HepG2 (cell line): ENCODE measurements around the gene DGKG. TPM values are rescaled to one million over a fixed set of nuclear protein-coding genes. Genes with fewer than 3 reads are reported as not detected.

Source experiments
- ATF7 ChIP-seq, 2 experiments: fragments of 450-650 bp in 1 of 2; sonication (generic) in 1 of 2; formaldehyde crosslinking in 1 of 2; IDR thresholded peaks; 2 replicates each; pipeline versions ENCODE4 v1.4.0 to v1.6.1; 2016 to 2020; ENCODE audit warnings: antibody characterized with exemption in 1 of 2, mild to moderate bottlenecking in 1 of 2, missing genetic modification reagents in 1 of 2
- CTCF ChIP-seq: sonication (generic); formaldehyde crosslinking; IDR thresholded peaks from 2 replicates; pipeline ENCODE4 v1.5.0; 2020; ENCODE audit warnings: mild to moderate bottlenecking, missing genetic modification reagents, moderate library complexity
- DDIT3 ChIP-seq: sonication (generic); formaldehyde crosslinking; IDR thresholded peaks from 2 replicates; pipeline ENCODE4 v1.4.0; 2020; ENCODE audit warnings: mild to moderate bottlenecking, missing genetic modification reagents
- GPBP1L1 ChIP-seq: sonication (generic); formaldehyde crosslinking; IDR thresholded peaks from 2 replicates; pipeline ENCODE4 v1.5.0; 2020; ENCODE audit warnings: mild to moderate bottlenecking, missing genetic modification reagents
- GTF2F1 ChIP-seq: fragments of 150-350 bp; IDR thresholded peaks from 2 replicates; pipeline ENCODE4 v1.6.1; 2014; ENCODE audit warnings: low read length
- MTA3 ChIP-seq: sonication (generic); formaldehyde crosslinking; IDR thresholded peaks from 2 replicates; pipeline ENCODE4 v1.4.0; 2020; ENCODE audit warnings: missing genetic modification reagents
- NBN ChIP-seq: fragments of 450-650 bp; conservative IDR thresholded peaks from 2 replicates; pipeline ENCODE4 v1.6.1; 2017
- POLR2G ChIP-seq: fragments of 200-400 bp; formaldehyde crosslinking; IDR thresholded peaks from 2 replicates; pipeline ENCODE4 v1.6.1; 2018; ENCODE audit warnings: mild to moderate bottlenecking, low read depth, low read length, moderate library complexity
- RAD21 ChIP-seq: fragments of 450-650 bp; formaldehyde crosslinking; IDR thresholded peaks from 2 replicates; pipeline ENCODE4 v1.5.0; 2020; ENCODE audit warnings: mild to moderate bottlenecking
- RNF2 ChIP-seq: fragments of 450-650 bp; conservative IDR thresholded peaks from 2 replicates; pipeline ENCODE4 v1.6.1; 2016; ENCODE audit warnings: low read depth
- SOX6 ChIP-seq, 2 experiments: fragments of 450-650 bp in 1 of 2; sonication (generic) in 1 of 2; formaldehyde crosslinking in 1 of 2; IDR thresholded peaks; 2 replicates each; pipeline versions ENCODE4 v1.4.0 to v1.6.1; 2017 to 2020; ENCODE audit warnings: antibody characterized with exemption in 1 of 2, mild to moderate bottlenecking in 1 of 2, missing genetic modification reagents in 1 of 2
- THAP8 ChIP-seq: sonication (generic); formaldehyde crosslinking; IDR thresholded peaks from 2 replicates; pipeline ENCODE4 v1.5.1; 2020; ENCODE audit warnings: missing genetic modification reagents, mild to moderate bottlenecking, borderline replicate concordance
- ZNF124 ChIP-seq: sonication (generic); formaldehyde crosslinking; IDR thresholded peaks from 2 replicates; pipeline ENCODE4 v1.4.0; 2020; ENCODE audit warnings: missing genetic modification reagents
- ZNF264 ChIP-seq: sonication (generic); formaldehyde crosslinking; IDR thresholded peaks from 2 replicates; pipeline ENCODE4 v1.4.0; 2020; ENCODE audit warnings: missing genetic modification reagents
- ZNF615 ChIP-seq: sonication (generic); formaldehyde crosslinking; IDR thresholded peaks from 2 replicates; pipeline ENCODE4 v1.5.0; 2020; ENCODE audit warnings: mild to moderate bottlenecking, missing genetic modification reagents, borderline replicate concordance
- polyA plus RNA-seq, 8 experiments: library from polyadenylated mRNA; depleted of rRNA in 3 of 8; stranded (reverse) in 7 of 8; unstranded in 1 of 8; fragments of >200 nt; fragmentation: Illumina TruSeq in 4 of 8; extraction: Trizol in 4 of 8; gene quantifications; 2 replicates each; pipeline versions ENCODE4 v1.2.1 to v1.2.3, GENCODE V29; 2011 to 2016; ENCODE audit warnings: low read depth in 4 of 8, missing spikeins in 1 of 8, mixed read lengths in 1 of 8; ENCODE audit not compliant: insufficient read depth in 1 of 8
- total RNA-seq, 5 experiments: library from RNA; depleted of rRNA; stranded (reverse); fragments of >200 nt; fragmentation: Illumina TruSeq; extraction: Trizol; gene quantifications; 2 replicates each; pipeline ENCODE4 v1.2.3, GENCODE V29; 2016; ENCODE audit warnings: low read depth in 1 of 5
- TF ChIP-seq, protein P1 (sequence below): IDR thresholded peaks from 2 replicates; pipeline ENCODE4 v1.6.1; 2016; ENCODE audit warnings: mild to moderate bottlenecking
- TF ChIP-seq, protein P2 (sequence below): sonication (generic); formaldehyde crosslinking; IDR thresholded peaks from 2 replicates; pipeline ENCODE4 v1.5.1; 2020; ENCODE audit warnings: missing genetic modification reagents, mild to moderate bottlenecking, borderline replicate concordance
- TF ChIP-seq, protein P3 (sequence below): sonication (generic); formaldehyde crosslinking; IDR thresholded peaks from 2 replicates; pipeline ENCODE4 v1.4.0; 2020; ENCODE audit warnings: missing genetic modification reagents

The DGKG gene
- total and polyA plus RNA-seq, 2 of the 13 experiments (the other 11 are each of a cell fraction or from before 2014, with no cell fraction given): 3.8 to 6.2 TPM

GRCh38 chr3:186241910-186242821, 119.9 kb downstream of the DGKG start (continued):
- TF ChIP-seq THAP8 (CRISPR knock-in tag) (no peak; the same call in 1 of the 2 replicates), SOX6 (IDR thresholded peaks at IDR 0.05) (no peak), SOX6 (CRISPR knock-in tag; IDR thresholded peaks at IDR 0.05) (no peak), POLR2G (no peak; the same call in 1 of the 2 replicates), RAD21 (CRISPR knock-in tag) (peak; percentile 87), NBN (no peak), GTF2F1 (no peak), CTCF (CRISPR knock-in tag) (peak; percentile 94), ATF7 (IDR thresholded peaks at IDR 0.05) (no peak), ATF7 (CRISPR knock-in tag; IDR thresholded peaks at IDR 0.05) (no peak), ZNF124 (CRISPR knock-in tag) (peak; percentile 60; the same call in 1 of the 2 replicates), DDIT3 (CRISPR knock-in tag) (no peak), ZNF264 (CRISPR knock-in tag) (peak; percentile 57; the same call in 1 of the 2 replicates), ZNF615 (CRISPR knock-in tag) (no peak), MTA3 (CRISPR knock-in tag) (no peak), RNF2 (no peak), GPBP1L1 (CRISPR knock-in tag) (no peak)
- TF ChIP-seq, protein P1, sequence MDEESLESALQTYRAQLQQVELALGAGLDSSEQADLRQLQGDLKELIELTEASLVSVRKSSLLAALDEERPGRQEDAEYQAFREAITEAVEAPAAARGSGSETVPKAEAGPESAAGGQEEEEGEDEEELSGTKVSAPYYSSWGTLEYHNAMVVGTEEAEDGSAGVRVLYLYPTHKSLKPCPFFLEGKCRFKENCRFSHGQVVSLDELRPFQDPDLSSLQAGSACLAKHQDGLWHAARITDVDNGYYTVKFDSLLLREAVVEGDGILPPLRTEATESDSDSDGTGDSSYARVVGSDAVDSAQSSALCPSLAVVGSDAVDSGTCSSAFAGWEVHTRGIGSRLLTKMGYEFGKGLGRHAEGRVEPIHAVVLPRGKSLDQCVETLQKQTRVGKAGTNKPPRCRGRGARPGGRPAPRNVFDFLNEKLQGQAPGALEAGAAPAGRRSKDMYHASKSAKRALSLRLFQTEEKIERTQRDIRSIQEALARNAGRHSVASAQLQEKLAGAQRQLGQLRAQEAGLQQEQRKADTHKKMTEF (CRISPR knock-in tag): peak; percentile 83
- TF ChIP-seq, protein P2, sequence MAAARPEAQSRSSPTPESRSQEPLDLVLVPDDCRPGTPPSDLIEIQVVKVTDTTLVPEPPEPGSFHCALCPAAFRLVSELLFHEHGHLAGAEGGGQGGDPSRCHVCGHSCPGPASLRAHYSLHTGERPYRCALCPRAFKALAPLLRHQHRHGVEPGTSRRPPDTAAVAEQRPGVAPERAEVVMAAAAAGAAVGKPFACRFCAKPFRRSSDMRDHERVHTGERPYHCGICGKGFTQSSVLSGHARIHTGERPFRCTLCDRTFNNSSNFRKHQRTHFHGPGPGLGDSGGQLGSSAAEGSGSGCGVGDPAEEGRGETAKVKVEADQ (CRISPR knock-in tag): no peak
- TF ChIP-seq, protein P3, sequence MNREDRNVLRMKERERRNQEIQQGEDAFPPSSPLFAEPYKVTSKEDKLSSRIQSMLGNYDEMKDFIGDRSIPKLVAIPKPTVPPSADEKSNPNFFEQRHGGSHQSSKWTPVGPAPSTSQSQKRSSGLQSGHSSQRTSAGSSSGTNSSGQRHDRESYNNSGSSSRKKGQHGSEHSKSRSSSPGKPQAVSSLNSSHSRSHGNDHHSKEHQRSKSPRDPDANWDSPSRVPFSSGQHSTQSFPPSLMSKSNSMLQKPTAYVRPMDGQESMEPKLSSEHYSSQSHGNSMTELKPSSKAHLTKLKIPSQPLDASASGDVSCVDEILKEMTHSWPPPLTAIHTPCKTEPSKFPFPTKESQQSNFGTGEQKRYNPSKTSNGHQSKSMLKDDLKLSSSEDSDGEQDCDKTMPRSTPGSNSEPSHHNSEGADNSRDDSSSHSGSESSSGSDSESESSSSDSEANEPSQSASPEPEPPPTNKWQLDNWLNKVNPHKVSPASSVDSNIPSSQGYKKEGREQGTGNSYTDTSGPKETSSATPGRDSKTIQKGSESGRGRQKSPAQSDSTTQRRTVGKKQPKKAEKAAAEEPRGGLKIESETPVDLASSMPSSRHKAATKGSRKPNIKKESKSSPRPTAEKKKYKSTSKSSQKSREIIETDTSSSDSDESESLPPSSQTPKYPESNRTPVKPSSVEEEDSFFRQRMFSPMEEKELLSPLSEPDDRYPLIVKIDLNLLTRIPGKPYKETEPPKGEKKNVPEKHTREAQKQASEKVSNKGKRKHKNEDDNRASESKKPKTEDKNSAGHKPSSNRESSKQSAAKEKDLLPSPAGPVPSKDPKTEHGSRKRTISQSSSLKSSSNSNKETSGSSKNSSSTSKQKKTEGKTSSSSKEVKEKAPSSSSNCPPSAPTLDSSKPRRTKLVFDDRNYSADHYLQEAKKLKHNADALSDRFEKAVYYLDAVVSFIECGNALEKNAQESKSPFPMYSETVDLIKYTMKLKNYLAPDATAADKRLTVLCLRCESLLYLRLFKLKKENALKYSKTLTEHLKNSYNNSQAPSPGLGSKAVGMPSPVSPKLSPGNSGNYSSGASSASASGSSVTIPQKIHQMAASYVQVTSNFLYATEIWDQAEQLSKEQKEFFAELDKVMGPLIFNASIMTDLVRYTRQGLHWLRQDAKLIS (CRISPR knock-in tag): no peak
